ENCODE results near the gene TTBK2. TPM values are rescaled to one million over a fixed set of nuclear protein-coding genes. Genes with fewer than 3 reads are reported as not detected.

TTBK2 gene
- total RNA-seq, 1 experiment from 2014 or later, result 18.6 TPM

DNA sequence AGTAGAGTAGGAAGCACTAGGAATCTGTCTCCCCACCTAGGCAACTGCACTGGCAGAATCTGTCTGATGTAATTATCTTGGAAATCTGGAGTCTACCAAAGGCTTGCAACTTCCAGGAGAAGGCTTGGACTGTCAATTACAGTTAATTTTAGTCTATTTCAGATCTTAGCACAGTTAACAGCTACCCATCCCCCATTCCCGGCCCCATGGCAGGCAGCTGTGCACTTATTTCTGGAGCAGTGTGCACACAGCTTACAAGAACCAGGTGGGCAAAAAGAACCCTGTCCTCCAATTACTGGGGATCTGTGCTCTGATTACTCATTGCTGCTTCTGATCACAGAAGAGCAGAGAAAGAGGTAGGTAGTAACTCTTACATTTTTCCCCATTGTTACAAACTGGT, 171.3 kb downstream of the TTBK2 start:
- no peak overlapping the region for H3K4me3 Mint-ChIP-seq
- H3K27ac Mint-ChIP-seq, result no peak overlapping the region
- H3K9me3 Mint-ChIP-seq, result no peaks in the 10 kb centered on the region
- H3K4me1 Mint-ChIP-seq, result peaks cover 4% of the 10 kb centered on the region; the same call in 1 of the 2 replicates
- DNase-seq (ENCODE audit: low spot score) (no peak), ATAC-seq (no peak)
- ChIA-PET POLR2A (no interaction called here), CTCF (no interaction called here)
- H3K36me3 Mint-ChIP-seq, result peaks cover 12% of the 10 kb centered on the region
- no peak for TF ChIP-seq FOXJ3 (CRISPR knock-in tag; IDR thresholded peaks at IDR 0.05; ENCODE audit: borderline replicate concordance)
- TF ChIP-seq, protein P1, sequence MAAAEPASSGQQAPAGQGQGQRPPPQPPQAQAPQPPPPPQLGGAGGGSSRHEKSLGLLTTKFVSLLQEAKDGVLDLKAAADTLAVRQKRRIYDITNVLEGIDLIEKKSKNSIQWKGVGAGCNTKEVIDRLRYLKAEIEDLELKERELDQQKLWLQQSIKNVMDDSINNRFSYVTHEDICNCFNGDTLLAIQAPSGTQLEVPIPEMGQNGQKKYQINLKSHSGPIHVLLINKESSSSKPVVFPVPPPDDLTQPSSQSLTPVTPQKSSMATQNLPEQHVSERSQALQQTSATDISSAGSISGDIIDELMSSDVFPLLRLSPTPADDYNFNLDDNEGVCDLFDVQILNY (CRISPR knock-in tag; IDR thresholded peaks at IDR 0.05), result no peak
- TF ChIP-seq, protein P2, sequence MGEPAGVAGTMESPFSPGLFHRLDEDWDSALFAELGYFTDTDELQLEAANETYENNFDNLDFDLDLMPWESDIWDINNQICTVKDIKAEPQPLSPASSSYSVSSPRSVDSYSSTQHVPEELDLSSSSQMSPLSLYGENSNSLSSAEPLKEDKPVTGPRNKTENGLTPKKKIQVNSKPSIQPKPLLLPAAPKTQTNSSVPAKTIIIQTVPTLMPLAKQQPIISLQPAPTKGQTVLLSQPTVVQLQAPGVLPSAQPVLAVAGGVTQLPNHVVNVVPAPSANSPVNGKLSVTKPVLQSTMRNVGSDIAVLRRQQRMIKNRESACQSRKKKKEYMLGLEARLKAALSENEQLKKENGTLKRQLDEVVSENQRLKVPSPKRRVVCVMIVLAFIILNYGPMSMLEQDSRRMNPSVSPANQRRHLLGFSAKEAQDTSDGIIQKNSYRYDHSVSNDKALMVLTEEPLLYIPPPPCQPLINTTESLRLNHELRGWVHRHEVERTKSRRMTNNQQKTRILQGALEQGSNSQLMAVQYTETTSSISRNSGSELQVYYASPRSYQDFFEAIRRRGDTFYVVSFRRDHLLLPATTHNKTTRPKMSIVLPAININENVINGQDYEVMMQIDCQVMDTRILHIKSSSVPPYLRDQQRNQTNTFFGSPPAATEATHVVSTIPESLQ (CRISPR knock-in tag; IDR thresholded peaks at IDR 0.05), result no peak
- TF ChIP-seq, protein P3, sequence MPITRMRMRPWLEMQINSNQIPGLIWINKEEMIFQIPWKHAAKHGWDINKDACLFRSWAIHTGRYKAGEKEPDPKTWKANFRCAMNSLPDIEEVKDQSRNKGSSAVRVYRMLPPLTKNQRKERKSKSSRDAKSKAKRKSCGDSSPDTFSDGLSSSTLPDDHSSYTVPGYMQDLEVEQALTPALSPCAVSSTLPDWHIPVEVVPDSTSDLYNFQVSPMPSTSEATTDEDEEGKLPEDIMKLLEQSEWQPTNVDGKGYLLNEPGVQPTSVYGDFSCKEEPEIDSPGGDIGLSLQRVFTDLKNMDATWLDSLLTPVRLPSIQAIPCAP (CRISPR knock-in tag; IDR thresholded peaks at IDR 0.05), result no peak
- TF ChIP-seq CREM (CRISPR knock-in tag; IDR thresholded peaks at IDR 0.05), result no peak
- no peak for TF ChIP-seq SOX15 (CRISPR knock-in tag; IDR thresholded peaks at IDR 0.05)
- TF ChIP-seq NR2C2 (CRISPR knock-in tag; IDR thresholded peaks at IDR 0.05), result no peak
- TF ChIP-seq, protein P4, sequence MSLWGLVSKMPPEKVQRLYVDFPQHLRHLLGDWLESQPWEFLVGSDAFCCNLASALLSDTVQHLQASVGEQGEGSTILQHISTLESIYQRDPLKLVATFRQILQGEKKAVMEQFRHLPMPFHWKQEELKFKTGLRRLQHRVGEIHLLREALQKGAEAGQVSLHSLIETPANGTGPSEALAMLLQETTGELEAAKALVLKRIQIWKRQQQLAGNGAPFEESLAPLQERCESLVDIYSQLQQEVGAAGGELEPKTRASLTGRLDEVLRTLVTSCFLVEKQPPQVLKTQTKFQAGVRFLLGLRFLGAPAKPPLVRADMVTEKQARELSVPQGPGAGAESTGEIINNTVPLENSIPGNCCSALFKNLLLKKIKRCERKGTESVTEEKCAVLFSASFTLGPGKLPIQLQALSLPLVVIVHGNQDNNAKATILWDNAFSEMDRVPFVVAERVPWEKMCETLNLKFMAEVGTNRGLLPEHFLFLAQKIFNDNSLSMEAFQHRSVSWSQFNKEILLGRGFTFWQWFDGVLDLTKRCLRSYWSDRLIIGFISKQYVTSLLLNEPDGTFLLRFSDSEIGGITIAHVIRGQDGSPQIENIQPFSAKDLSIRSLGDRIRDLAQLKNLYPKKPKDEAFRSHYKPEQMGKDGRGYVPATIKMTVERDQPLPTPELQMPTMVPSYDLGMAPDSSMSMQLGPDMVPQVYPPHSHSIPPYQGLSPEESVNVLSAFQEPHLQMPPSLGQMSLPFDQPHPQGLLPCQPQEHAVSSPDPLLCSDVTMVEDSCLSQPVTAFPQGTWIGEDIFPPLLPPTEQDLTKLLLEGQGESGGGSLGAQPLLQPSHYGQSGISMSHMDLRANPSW (CRISPR knock-in tag; conservative IDR thresholded peaks at IDR 0.05; ENCODE audit: low read depth), result no peak
- TF ChIP-seq OVOL2 (CRISPR knock-in tag; IDR thresholded peaks at IDR 0.05; ENCODE audit: borderline replicate concordance), result no peak
- no peaks in the 10 kb centered on the region for H3K27me3 Mint-ChIP-seq (ENCODE audit: low read depth)

DNA sequence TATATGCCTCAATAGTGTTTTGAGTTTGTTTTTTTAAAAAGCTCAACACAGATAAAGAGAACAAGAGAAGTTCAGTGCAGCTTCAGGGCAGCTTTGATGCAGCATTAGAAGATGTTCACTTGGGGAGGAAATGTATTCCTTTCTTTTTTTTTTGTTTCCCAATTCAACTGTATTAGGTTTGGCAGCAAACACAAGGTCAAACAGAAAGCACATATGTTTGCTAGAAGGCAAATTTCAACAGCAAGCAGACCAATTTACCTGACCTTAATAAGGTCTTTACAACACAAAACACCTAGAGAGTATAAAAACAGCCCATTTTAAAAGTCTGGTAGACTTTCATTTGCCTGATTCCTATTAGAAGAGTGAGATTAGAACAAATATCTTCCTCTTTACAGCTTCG, 176.4 kb downstream of the TTBK2 start:
- H3K27ac Mint-ChIP-seq, result no peak overlapping the region
- ChIA-PET POLR2A (no interaction called here), CTCF (no interaction called here)
- ATAC-seq (no peak), DNase-seq (ENCODE audit: low spot score) (no peak)
- H3K4me3 Mint-ChIP-seq, result no peak overlapping the region
- no peaks in the 10 kb centered on the region for H3K4me1 Mint-ChIP-seq
- no peaks in the 10 kb centered on the region for H3K9me3 Mint-ChIP-seq
- H3K36me3 Mint-ChIP-seq, result peaks cover 7% of the 10 kb centered on the region; the same call in 1 of the 2 replicates
- H3K27me3 Mint-ChIP-seq (ENCODE audit: low read depth), result no peaks in the 10 kb centered on the region
- TF ChIP-seq, protein P5, sequence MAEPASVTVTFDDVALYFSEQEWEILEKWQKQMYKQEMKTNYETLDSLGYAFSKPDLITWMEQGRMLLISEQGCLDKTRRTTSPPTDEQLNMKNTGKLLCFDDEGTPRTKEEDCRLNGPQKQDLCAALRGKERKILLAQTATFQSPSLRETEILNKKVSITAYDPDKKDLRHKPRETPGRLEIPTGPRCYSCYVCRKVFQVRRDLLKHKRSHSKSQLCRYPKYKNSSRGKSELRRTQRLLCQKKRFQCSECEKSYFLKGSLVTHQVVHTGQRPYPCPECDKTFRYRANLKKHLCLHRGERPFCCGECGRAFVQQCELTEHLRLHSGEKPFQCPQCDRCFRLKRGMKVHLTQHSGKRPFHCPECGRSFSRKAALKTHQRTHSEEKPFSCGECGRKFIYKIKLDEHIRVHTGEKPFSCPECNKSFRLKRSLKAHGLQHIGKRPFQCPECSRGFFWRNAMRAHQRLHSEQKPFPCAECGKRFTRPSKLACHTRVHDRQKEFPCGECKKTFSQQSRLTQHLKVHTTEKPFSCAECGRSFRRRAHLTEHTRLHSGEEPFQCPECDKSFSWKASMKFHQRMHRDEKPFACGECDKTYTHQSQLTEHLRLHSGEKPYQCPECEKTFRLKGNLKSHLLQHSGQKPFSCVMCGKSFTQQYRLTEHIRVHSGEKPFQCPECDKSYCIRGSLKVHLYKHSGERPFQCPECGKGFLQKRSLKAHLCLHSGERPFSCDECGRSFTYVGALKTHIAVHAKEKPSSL (CRISPR knock-in tag; conservative IDR thresholded peaks at IDR 0.05), result no peak
- TF ChIP-seq OVOL2 (CRISPR knock-in tag; IDR thresholded peaks at IDR 0.05; ENCODE audit: borderline replicate concordance), result no peak
- TF ChIP-seq ZNF219 (CRISPR knock-in tag; IDR thresholded peaks at IDR 0.05; ENCODE audit: borderline replicate concordance), result no peak
- TF ChIP-seq, protein P6, sequence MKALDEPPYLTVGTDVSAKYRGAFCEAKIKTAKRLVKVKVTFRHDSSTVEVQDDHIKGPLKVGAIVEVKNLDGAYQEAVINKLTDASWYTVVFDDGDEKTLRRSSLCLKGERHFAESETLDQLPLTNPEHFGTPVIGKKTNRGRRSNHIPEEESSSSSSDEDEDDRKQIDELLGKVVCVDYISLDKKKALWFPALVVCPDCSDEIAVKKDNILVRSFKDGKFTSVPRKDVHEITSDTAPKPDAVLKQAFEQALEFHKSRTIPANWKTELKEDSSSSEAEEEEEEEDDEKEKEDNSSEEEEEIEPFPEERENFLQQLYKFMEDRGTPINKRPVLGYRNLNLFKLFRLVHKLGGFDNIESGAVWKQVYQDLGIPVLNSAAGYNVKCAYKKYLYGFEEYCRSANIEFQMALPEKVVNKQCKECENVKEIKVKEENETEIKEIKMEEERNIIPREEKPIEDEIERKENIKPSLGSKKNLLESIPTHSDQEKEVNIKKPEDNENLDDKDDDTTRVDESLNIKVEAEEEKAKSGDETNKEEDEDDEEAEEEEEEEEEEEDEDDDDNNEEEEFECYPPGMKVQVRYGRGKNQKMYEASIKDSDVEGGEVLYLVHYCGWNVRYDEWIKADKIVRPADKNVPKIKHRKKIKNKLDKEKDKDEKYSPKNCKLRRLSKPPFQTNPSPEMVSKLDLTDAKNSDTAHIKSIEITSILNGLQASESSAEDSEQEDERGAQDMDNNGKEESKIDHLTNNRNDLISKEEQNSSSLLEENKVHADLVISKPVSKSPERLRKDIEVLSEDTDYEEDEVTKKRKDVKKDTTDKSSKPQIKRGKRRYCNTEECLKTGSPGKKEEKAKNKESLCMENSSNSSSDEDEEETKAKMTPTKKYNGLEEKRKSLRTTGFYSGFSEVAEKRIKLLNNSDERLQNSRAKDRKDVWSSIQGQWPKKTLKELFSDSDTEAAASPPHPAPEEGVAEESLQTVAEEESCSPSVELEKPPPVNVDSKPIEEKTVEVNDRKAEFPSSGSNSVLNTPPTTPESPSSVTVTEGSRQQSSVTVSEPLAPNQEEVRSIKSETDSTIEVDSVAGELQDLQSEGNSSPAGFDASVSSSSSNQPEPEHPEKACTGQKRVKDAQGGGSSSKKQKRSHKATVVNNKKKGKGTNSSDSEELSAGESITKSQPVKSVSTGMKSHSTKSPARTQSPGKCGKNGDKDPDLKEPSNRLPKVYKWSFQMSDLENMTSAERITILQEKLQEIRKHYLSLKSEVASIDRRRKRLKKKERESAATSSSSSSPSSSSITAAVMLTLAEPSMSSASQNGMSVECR (CRISPR knock-in tag; IDR thresholded peaks at IDR 0.05; ENCODE audit: borderline replicate concordance), result no peak
- TF ChIP-seq ZBTB21 (CRISPR knock-in tag; IDR thresholded peaks at IDR 0.05; ENCODE audit: borderline replicate concordance), result no peak
- no peak for TF ChIP-seq TCF7 (CRISPR knock-in tag; IDR thresholded peaks at IDR 0.05; ENCODE audit: low read depth)
- TF ChIP-seq ZNF671 (CRISPR knock-in tag; IDR thresholded peaks at IDR 0.05), result no peak
- TF ChIP-seq NFATC4 (CRISPR knock-in tag; IDR thresholded peaks at IDR 0.05), result no peak
- TF ChIP-seq, protein P7, sequence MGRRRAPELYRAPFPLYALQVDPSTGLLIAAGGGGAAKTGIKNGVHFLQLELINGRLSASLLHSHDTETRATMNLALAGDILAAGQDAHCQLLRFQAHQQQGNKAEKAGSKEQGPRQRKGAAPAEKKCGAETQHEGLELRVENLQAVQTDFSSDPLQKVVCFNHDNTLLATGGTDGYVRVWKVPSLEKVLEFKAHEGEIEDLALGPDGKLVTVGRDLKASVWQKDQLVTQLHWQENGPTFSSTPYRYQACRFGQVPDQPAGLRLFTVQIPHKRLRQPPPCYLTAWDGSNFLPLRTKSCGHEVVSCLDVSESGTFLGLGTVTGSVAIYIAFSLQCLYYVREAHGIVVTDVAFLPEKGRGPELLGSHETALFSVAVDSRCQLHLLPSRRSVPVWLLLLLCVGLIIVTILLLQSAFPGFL (CRISPR knock-in tag; IDR thresholded peaks at IDR 0.05; ENCODE audit: borderline replicate concordance), result no peak
- no peak for TF ChIP-seq NR2C2 (CRISPR knock-in tag; IDR thresholded peaks at IDR 0.05)
- no peak for TF ChIP-seq MXD4 (CRISPR knock-in tag; IDR thresholded peaks at IDR 0.05; ENCODE audit: borderline replicate concordance)
- no peak for TF ChIP-seq ZNF423 (CRISPR knock-in tag; IDR thresholded peaks at IDR 0.05)
- TF ChIP-seq, protein P8, sequence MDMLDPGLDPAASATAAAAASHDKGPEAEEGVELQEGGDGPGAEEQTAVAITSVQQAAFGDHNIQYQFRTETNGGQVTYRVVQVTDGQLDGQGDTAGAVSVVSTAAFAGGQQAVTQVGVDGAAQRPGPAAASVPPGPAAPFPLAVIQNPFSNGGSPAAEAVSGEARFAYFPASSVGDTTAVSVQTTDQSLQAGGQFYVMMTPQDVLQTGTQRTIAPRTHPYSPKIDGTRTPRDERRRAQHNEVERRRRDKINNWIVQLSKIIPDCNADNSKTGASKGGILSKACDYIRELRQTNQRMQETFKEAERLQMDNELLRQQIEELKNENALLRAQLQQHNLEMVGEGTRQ (CRISPR knock-in tag; IDR thresholded peaks at IDR 0.05), result no peak
- no peak for TF ChIP-seq SOX15 (CRISPR knock-in tag; IDR thresholded peaks at IDR 0.05)

Measured in WTC11 (cell line).